Uterus (tissue), 2 donors: ENCODE measurements around the gene IL21R.

ENCODE experiments used
- POLR2A ChIP-seq, 2 donors: fragments of 450-650 bp; IDR thresholded peaks; one replicate each; pipeline ENCODE4 v1.6.1; 2016; ENCODE audit warnings: antibody characterized with exemption in 2 of 2, mild to moderate bottlenecking in 1 of 2, moderate library complexity in 1 of 2
- TF ChIP-seq, protein P1 (sequence below), 4 experiments: fragments of 200-600 bp in 2 of 4; fragments of 450-650 bp in 2 of 4; sonication (generic) in 2 of 4; IDR thresholded peaks; one replicate each; pipeline ENCODE4 v1.5.1; 2016 to 2019; ENCODE audit warnings: antibody characterized with exemption in 4 of 4, mild to moderate bottlenecking in 2 of 4, moderate library complexity in 1 of 4

- TF ChIP-seq, protein P1, sequence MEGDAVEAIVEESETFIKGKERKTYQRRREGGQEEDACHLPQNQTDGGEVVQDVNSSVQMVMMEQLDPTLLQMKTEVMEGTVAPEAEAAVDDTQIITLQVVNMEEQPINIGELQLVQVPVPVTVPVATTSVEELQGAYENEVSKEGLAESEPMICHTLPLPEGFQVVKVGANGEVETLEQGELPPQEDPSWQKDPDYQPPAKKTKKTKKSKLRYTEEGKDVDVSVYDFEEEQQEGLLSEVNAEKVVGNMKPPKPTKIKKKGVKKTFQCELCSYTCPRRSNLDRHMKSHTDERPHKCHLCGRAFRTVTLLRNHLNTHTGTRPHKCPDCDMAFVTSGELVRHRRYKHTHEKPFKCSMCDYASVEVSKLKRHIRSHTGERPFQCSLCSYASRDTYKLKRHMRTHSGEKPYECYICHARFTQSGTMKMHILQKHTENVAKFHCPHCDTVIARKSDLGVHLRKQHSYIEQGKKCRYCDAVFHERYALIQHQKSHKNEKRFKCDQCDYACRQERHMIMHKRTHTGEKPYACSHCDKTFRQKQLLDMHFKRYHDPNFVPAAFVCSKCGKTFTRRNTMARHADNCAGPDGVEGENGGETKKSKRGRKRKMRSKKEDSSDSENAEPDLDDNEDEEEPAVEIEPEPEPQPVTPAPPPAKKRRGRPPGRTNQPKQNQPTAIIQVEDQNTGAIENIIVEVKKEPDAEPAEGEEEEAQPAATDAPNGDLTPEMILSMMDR (IDR thresholded peaks at IDR 0.05), result no peak
- no peak for TF ChIP-seq POLR2A (IDR thresholded peaks at IDR 0.05)
These were observed 81.1 kb downstream of the IL21R start for GRCh38 chr16:27483088-27483437.
